ENCODE data around the gene NUP210L.
A peak's percentile ranks its signal among the peaks of the same experiment; 100 is the strongest.
"Not testable (repeated sequence)": the region's sequence is repeated elsewhere in the genome, so short reads cannot be mapped to it uniquely, and the experiment has no call there.

NUP210L gene

GRCh38 chr1:154167461-154167860 lies 12.6 kb upstream of the NUP210L start:
- no peak for DNase-seq

GRCh38 chr1:154166207-154166606 lies 11.3 kb upstream of the NUP210L start:
- DNase-seq = no peak

- no peak for DNase-seq
These were observed 4.7 kb upstream of the NUP210L start for GRCh38 chr1:154159554-154159953.

- DNase-seq = no peak
These were observed 3.6 kb upstream of the NUP210L start for GRCh38 chr1:154158307-154159125.

- peak; percentile 77 to 84 for DNase-seq
These were observed 2.8 kb upstream of the NUP210L start for GRCh38 chr1:154157520-154158306.

GRCh38 chr1:154155251-154155650 lies 378 bp upstream of the NUP210L start:
- DNase-seq = no peak

GRCh38 chr1:154154053-154154452 lies 820 bp downstream of the NUP210L start:
- no peak for DNase-seq

- DNase-seq = no peak
These were observed 3.6 kb downstream of the NUP210L start for GRCh38 chr1:154151311-154151710.

GRCh38 chr1:154148807-154149206 lies 6.1 kb downstream of the NUP210L start:
- no peak for DNase-seq

GRCh38 chr1:154147505-154147904 lies 7.4 kb downstream of the NUP210L start:
- not testable (repeated sequence) for DNase-seq

GRCh38 chr1:154145986-154146385 lies 8.9 kb downstream of the NUP210L start:
- no peak for DNase-seq

GRCh38 chr1:154142358-154142757 lies 12.5 kb downstream of the NUP210L start:
- no peak for DNase-seq

GRCh38 chr1:154141240-154141639 lies 13.6 kb downstream of the NUP210L start:
- DNase-seq = no peak

GRCh38 chr1:154137888-154138287 lies 17.0 kb downstream of the NUP210L start:
- no peak for DNase-seq

GRCh38 chr1:154133256-154133655 lies 21.6 kb downstream of the NUP210L start:
- no peak for DNase-seq

- DNase-seq = no peak
These were observed 25.4 kb downstream of the NUP210L start for GRCh38 chr1:154129391-154129970.

GRCh38 chr1:154123205-154123604 lies 31.7 kb downstream of the NUP210L start:
- DNase-seq = not testable (repeated sequence)

GRCh38 chr1:154117642-154118041 lies 37.2 kb downstream of the NUP210L start:
- DNase-seq = no peak

- DNase-seq = peak in 1 of 2 donors; percentile 7
These were observed 39.7 kb downstream of the NUP210L start for GRCh38 chr1:154115180-154115579.

- no peak for DNase-seq
These were observed 50.3 kb downstream of the NUP210L start for GRCh38 chr1:154104433-154105082.

- DNase-seq = not testable (repeated sequence)
These were observed 54.7 kb downstream of the NUP210L start for GRCh38 chr1:154100141-154100540.

- no peak for DNase-seq
These were observed 57.0 kb downstream of the NUP210L start for GRCh38 chr1:154097873-154098272.

- DNase-seq = no peak
These were observed 59.3 kb downstream of the NUP210L start for GRCh38 chr1:154095456-154096060.
